CD4-positive, alpha-beta T cell (primary cell): ENCODE results near the gene FARP1. TPM values are rescaled to one million over a fixed set of nuclear protein-coding genes. Genes with fewer than 3 reads are reported as not detected.

Source experiments
- ATAC-seq: fragments of 200-7000 bp; cut with Tn5 transposase; one replicate; pipeline ENCODE4 v1.10.0; 2022; ENCODE audit warnings: mild to moderate bottlenecking; ENCODE audit not compliant: poor library complexity
- CTCF ChIA-PET: fragments of 350-600 bp; sonication (Branson Sonifier 250); formaldehyde crosslinking; loops from one replicate; lab custom pipeline; 2021; ENCODE audit warnings: antibody characterized with exemption, inconsistent platforms; lab: Charles Lee
- POLR2A ChIA-PET: fragments of 350-600 bp; sonication (Branson Sonifier 250); formaldehyde crosslinking; loops from one replicate; lab custom pipeline; 2021; ENCODE audit warnings: antibody characterized with exemption, inconsistent platforms; lab: Charles Lee
- DNase-seq, 14 experiments: peaks; one replicate each; pipeline ENCODE4 v3.0.0-alpha.2; 2013 to 2020; ENCODE audit warnings: mixed read lengths in 2 of 14
- H3K27ac ChIP-seq, 2 donors: one replicate each; pipeline versions ENCODE4 v1.5.1 to v1.7.0; 2013; ENCODE audit warnings: low read length in 2 of 2, low read depth in 1 of 2, mild to moderate bottlenecking in 1 of 2
- H3K27me3 ChIP-seq, 2 experiments: 1 replicate in 1 of 2; 2 replicates in 1 of 2; pipeline versions ENCODE4 v1.6.1 to v1.7.0; 2013; ENCODE audit warnings: low read length in 2 of 2, control low read depth in 1 of 2, mild to moderate bottlenecking in 1 of 2, moderate library complexity in 1 of 2; ENCODE audit not compliant: insufficient read depth in 2 of 2, control insufficient read depth in 1 of 2
- H3K36me3 ChIP-seq: one replicate; pipeline ENCODE4 v1.6.1; 2013; ENCODE audit warnings: low read length, control low read depth; ENCODE audit not compliant: insufficient read depth
- H3K4me1 ChIP-seq: one replicate; pipeline ENCODE4 v1.6.1; 2013; ENCODE audit warnings: low read length, control low read depth; ENCODE audit not compliant: insufficient read depth
- H3K4me3 ChIP-seq: one replicate; pipeline ENCODE4 v1.5.1; 2013; ENCODE audit warnings: mild to moderate bottlenecking, low read length, moderate library complexity
- H3K9me3 ChIP-seq, 2 experiments: 1 replicate in 1 of 2; 2 replicates in 1 of 2; pipeline versions ENCODE4 v1.6.1 to v1.7.0; 2013; ENCODE audit warnings: low read length in 2 of 2, mild to moderate bottlenecking in 2 of 2, control low read depth in 1 of 2, moderate library complexity in 1 of 2; ENCODE audit not compliant: control insufficient read depth in 1 of 2, insufficient read depth in 1 of 2
- H3K27ac Mint-ChIP-seq: one replicate; pipeline ENCODE4 v1.8.0; 2020; ENCODE audit warnings: mixed read lengths
- H3K27me3 Mint-ChIP-seq: one replicate; pipeline ENCODE4 v1.8.0; 2021; ENCODE audit warnings: mixed read lengths
- H3K36me3 Mint-ChIP-seq: one replicate; pipeline ENCODE4 v1.8.0; 2021; ENCODE audit warnings: low read depth, mixed read lengths
- H3K4me1 Mint-ChIP-seq: one replicate; pipeline ENCODE4 v1.8.0; 2021; ENCODE audit warnings: low read depth, mixed read lengths
- H3K4me3 Mint-ChIP-seq: one replicate; pipeline ENCODE4 v1.8.0; 2020; ENCODE audit warnings: mild to moderate bottlenecking, mixed read lengths
- H3K9me3 Mint-ChIP-seq: one replicate; pipeline ENCODE4 v1.8.0; 2020; ENCODE audit warnings: mixed read lengths
- intact Hi-C, 2 experiments: fragments of 100-400 bp; cut with DNase I in 1 of 2; cut with micrococcal nuclease in 1 of 2; formaldehyde crosslinking; loops; one replicate each; pipeline versions ENCODE4 v1.15.1 to v1.9.0; 2023 to 2025; cut with DNase I, micrococcal nuclease
- total RNA-seq, 174 experiments: library from RNA in 2 of 174; stranded (reverse) in 2 of 174; gene quantifications; one replicate each; pipeline ENCODE4 v1.2.3 and lab custom pipeline; 2021 to 2026
- TF ChIP-seq, protein P1 (sequence below): fragments of 200-600 bp; IDR thresholded peaks from one replicate; pipeline ENCODE4 v1.8.0; 2022; ENCODE audit warnings: antibody characterized with exemption, mild to moderate bottlenecking

The FARP1 gene
- total RNA-seq, 2 experiments from 2014 or later, result 0.30 TPM; not detected in 1

DNA sequence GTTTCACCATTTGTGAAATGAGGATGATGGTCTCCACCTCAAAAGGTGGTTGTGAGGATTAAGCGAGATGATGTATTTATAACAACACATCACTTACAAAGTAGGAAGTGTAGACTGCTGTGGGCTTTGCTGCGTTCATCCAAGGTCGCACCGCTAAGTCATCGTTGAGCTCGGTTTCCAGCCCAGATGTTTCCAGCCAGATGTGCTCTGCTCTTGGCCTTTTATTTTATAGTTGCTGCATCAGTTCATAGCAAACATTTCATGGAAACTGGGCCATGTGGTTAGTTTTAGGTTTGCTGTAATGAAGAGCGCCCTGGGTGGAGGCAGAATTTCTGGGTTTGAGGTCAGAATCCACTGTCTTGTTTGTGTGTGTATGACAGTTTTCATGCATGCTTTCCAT is 110.6 kb downstream of the FARP1 start:
- Histone ChIP-seq H3K9me3 (no peaks in the 10 kb centered on the region), H3K4me1 (no peaks in the 10 kb centered on the region), H3K4me3 (no peak overlapping the region), H3K27ac (no peak overlapping the region), H3K27me3 (no peaks in the 10 kb centered on the region), H3K36me3 (no peaks in the 10 kb centered on the region)
- Mint-ChIP-seq H3K36me3 (no peaks in the 10 kb centered on the region), H3K4me1 (no peaks in the 10 kb centered on the region), H3K9me3 (no peaks in the 10 kb centered on the region), H3K27ac (no peak overlapping the region), H3K27me3 (peaks cover 12% of the 10 kb centered on the region), H3K4me3 (no peak overlapping the region)
- ATAC-seq (no peak), DNase-seq (no peak)
- POLR2A ChIA-PET, result no interaction called here
- TF ChIP-seq, protein P1, sequence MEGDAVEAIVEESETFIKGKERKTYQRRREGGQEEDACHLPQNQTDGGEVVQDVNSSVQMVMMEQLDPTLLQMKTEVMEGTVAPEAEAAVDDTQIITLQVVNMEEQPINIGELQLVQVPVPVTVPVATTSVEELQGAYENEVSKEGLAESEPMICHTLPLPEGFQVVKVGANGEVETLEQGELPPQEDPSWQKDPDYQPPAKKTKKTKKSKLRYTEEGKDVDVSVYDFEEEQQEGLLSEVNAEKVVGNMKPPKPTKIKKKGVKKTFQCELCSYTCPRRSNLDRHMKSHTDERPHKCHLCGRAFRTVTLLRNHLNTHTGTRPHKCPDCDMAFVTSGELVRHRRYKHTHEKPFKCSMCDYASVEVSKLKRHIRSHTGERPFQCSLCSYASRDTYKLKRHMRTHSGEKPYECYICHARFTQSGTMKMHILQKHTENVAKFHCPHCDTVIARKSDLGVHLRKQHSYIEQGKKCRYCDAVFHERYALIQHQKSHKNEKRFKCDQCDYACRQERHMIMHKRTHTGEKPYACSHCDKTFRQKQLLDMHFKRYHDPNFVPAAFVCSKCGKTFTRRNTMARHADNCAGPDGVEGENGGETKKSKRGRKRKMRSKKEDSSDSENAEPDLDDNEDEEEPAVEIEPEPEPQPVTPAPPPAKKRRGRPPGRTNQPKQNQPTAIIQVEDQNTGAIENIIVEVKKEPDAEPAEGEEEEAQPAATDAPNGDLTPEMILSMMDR, result no peak
- intact Hi-C loops, result no loop called here
- CTCF ChIA-PET, result no interaction called here

DNA sequence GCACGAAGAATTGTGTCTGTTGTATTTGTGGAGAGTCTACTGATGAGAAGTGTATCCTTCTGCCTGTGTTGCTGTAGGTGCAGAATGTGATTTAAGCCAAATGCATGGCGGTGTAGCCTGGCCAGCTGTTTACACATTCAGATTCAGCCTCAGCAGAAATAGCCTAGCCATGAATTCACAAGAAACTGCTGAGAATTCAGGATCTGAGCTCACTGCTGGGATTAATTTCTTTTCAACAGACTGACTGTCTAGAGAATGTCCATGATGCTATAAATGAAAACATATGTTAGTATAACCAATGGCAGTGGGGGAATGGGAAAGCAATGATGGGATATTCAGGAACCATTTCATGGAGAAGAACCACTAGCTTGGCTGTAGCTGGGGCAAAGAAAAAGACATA is 111.6 kb downstream of the FARP1 start:
- Mint-ChIP-seq H3K27ac (no peak overlapping the region), H3K4me3 (no peak overlapping the region), H3K4me1 (no peaks in the 10 kb centered on the region), H3K27me3 (peaks cover 4% of the 10 kb centered on the region), H3K9me3 (no peaks in the 10 kb centered on the region), H3K36me3 (no peaks in the 10 kb centered on the region)
- Histone ChIP-seq H3K4me3 (no peak overlapping the region), H3K27ac (no peak overlapping the region), H3K9me3 (no peaks in the 10 kb centered on the region), H3K4me1 (no peaks in the 10 kb centered on the region), H3K27me3 (no peaks in the 10 kb centered on the region), H3K36me3 (no peaks in the 10 kb centered on the region)
- ChIA-PET CTCF (no interaction called here), POLR2A (no interaction called here)
- DNase-seq (no peak), ATAC-seq (no peak)
- TF ChIP-seq, protein P1, result no peak
- intact Hi-C loops, result no loop called here

DNA sequence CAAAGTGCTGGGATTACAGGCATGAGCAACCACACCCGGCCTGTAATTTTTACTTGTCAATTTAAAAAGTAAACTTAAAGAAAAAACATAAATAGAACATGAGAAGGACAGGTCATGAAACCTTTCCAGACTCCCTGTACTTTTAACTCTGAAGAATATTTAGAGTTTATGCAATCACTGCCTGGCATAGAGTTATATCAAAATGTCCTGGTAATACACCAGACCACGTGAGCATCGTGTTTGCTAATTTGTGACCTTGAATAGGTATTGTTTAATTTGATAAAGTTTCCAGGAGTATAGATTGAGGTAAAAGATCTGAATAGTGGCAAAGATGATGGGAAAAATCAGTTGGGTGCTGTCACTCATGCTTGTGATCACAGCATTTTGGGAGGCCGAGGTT is 115.3 kb downstream of the FARP1 start:
- ChIA-PET CTCF (no interaction called here), POLR2A (no interaction called here)
- DNase-seq (no peak), ATAC-seq (no peak)
- H3K27me3 Mint-ChIP-seq, result peaks cover 4% of the 10 kb centered on the region
- Histone ChIP-seq H3K27ac (no peak overlapping the region), H3K9me3 (no peaks in the 10 kb centered on the region), H3K36me3 (no peaks in the 10 kb centered on the region), H3K4me1 (no peaks in the 10 kb centered on the region), H3K27me3 (no peaks in the 10 kb centered on the region), H3K4me3 (no peak overlapping the region)
- intact Hi-C loops, result no loop called here
- no peaks in the 10 kb centered on the region for H3K36me3 Mint-ChIP-seq
- TF ChIP-seq, protein P1, result no peak
- no peak overlapping the region for H3K27ac Mint-ChIP-seq
- H3K9me3 Mint-ChIP-seq, result no peaks in the 10 kb centered on the region
- no peaks in the 10 kb centered on the region for H3K4me1 Mint-ChIP-seq
- no peak overlapping the region for H3K4me3 Mint-ChIP-seq
